GM18508 (cell line): ENCODE data around the gene KLHL28.
A peak's percentile ranks its signal among the peaks of the same experiment; 100 is the strongest.
"Not testable (repeated sequence)": the region's sequence is repeated elsewhere in the genome, so short reads cannot be mapped to it uniquely, and the experiment has no call there.

Experiments used
- ATAC-seq: cut with Tn5 transposase; IDR thresholded peaks from one replicate; pipeline ENCODE4 v1.9.1; 2021; ENCODE audit warnings: moderate number of reproducible peaks; ENCODE audit not compliant: insufficient read depth, unreplicated experiment

The KLHL28 gene

DNA sequence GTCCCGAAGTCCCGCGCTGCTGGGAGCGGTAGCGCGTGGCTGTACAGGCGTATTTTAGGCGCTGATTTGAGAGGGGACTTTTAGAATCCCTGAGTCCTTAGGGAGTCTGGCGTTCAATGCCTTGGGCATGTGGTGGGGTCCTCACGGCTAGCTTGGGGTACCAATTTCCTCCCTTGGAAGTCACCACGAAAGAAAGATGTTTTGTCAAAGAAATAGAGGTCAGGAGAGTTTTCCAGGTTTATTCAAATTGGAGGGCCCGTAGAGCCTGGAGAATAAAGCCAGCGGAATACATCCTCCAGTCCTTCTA lies 63.9 kb downstream of the KLHL28 start:
- ATAC-seq: peak; percentile 39

DNA sequence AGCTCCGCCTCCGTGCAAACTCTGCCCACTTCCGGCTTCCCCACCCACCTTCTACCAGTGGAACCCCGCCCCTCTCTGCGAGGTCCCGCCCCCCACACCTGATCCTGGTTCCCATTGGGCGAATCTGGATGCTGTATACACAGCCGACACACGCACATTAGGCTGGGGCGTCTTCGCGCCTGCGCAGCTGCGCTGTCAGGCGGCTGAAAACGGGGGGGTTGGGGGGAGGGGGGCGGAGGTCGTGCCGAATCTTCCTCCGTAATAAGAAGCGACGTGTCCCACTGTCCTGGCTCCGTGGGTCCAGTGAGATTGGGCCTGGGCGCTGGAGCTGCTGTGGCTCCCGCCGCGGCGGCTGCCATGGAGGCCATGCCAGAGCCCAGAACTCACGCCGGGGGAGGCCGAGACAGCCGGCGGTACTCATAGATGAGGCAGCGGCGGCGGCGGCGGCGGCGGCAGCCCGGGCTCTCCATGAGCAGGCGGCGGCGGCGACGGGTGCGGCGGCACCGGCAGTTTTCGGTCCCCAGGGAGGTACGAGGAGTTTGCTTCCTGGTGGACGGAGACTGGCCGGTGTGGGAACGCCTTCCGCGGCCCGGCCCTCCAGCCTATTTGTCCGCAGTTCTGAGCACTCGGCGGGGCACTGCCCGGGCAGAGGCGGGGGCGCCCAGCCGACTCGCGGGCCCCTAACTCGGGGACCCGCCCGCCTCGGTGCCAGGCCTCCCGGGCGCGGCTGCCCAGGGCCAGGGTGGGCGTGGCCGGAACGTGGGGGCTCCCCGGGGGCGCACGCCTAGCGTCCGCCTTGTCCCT lies 64.5 kb downstream of the KLHL28 start:
- ATAC-seq: peak; percentile 72

DNA sequence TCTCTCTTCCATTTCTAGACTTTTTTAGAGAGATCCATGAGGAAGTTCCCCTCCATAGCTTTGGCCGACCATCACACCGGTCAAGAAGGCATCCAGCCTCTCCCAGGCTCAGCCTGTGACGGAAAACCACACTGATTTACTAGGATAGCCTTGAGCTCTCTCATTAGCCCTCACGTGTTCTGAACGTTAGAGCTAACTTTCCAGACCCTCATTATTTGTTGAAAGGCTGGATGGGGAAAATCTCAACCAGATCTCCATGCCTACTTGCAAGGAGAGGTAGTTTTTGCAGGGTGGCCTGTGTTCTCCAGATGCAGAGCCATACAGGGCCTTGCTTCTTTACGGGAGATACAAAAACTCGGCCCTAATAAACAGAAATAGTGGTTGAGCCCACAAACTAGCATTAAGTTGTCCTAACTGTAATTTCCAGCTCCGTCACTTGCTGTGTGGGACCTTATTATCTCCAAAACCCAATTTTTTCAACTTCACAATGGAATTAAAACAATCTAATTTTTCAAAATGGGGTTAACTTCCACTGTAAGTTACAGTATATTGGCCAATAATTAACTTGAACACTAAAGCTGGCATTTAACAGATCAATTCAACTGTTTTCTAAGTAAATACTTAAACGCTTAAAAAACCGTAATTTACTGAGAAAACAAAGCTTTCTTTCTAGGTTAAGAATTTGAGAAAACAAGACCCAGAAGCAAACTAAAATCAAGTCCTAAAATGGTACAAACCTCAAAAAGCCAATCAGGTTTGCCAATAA lies 65.3 kb downstream of the KLHL28 start:
- peak; percentile 0 for ATAC-seq

DNA sequence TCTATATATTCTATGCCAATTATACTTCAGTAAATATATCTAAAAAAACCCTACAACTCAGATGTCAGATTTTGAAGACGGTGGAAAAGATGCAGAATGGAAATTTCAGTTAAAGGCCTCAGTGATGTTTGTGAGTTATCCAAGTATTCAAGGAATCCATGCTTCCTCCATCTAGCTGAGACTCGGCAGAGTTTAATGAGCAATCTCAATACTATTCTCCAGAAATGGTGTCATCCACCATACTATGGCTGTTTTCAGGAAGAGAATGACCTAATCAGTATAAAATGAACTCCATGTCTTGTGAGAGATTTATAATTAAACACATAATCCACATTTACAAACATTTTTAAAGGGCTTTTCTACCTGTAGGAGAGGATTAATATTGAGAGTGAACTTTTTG lies 66.0 kb downstream of the KLHL28 start:
- no peak for ATAC-seq

DNA sequence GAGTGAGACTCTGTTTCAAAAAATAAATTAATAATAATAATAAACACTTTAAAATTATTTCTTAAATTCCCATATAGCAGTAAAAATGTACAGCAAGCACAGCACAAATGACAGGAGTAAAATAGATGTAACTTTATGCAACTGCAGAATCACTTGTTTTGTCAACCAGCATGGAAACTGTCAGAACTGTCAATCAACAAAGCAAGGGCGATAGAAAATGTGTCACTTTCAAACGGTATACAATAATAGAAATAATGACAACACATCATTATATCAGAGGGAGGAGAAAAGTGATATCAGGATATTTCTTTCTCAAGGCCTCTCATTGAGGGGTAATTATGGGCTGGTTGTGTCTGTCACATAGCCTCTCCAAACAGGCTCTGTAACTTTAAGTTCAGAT lies 68.2 kb downstream of the KLHL28 start:
- no peak for ATAC-seq

DNA sequence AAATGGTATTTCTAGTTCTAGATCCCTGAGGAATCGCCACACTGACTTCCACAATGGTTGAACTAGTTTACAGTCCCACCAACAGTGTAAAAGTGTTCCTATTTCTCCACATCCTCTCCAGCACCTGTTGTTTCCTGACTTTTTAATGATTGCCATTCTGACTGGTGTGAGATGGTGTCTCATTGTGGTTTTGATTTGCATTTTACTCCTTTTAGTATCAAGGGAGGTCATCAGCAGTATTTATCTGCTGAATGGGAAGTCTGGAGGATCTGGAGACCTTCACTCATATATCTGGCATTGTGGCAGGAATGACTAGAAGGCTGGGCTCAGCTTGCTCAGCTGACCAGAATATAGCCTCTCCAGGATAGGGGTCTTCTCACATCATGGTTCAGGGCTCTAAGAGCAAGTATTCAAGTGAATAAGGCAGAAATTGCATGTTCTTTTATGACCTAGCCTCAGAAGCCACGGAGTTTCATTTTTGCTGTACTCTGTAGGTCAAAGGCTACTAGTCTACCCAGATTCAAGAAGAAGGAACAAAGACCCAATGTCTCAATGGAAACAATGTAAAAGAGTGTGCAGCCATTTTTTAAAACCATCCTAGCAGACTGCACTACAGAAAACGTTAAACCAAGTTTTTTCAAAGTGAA lies 69.9 kb downstream of the KLHL28 start:
- ATAC-seq: not testable (repeated sequence)

DNA sequence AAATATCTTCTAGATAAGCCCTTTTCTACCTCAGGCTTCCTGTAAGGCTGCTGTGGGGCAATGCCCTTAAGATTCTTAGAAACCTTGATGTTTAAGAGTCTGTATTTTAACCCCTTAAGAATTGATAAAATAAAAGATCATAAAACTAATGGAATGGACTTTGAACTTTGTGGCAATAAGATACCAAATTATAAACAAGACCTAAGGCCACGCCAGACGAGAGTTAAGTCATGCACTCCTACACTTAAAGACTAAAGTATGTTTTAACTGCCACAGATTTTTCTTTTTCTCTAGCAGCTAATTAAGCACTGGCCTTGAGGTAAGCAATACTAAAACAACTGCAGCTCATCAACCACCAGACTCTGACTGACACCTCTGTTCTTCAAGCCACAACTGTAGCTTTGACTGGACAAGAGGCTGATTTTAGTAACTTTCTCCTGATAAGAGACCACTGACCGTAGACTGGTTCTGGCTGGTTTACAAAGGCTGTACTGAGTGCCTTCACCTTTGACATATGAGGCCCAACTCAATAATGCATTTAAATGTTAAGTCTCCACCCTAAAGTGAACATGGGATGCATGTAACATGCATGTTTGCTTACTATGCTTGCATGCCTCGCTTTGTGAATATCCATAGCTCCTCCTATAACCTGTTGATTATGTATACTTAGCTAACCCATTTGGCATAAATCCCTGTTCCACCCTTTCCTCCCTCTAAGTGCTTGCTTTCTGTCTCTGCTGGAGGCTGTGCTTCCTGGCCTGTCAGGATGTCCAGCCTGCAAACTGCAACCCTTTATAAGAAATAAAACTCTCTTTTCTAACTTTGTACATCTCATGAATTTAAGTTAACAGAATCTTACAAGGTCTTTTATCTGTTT lies 71.9 kb downstream of the KLHL28 start:
- no peak for ATAC-seq

DNA sequence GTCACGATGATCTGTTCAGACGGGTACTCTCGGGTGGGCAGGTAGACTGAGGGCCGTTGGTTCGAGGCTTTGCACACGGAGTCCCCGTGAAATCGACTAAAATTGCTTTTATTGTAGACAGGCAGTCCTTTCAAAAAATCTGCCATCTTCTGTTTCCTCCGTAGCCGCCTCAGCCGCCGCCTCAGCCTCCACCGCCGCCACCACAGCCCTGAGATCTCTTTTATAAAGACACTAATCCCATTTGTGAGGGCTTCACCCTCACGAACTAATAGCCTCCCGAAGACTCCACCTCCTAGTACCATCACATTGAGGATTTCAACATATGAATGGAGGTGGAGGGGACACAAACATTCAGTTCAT lies 74.2 kb downstream of the KLHL28 start:
- no peak for ATAC-seq

DNA sequence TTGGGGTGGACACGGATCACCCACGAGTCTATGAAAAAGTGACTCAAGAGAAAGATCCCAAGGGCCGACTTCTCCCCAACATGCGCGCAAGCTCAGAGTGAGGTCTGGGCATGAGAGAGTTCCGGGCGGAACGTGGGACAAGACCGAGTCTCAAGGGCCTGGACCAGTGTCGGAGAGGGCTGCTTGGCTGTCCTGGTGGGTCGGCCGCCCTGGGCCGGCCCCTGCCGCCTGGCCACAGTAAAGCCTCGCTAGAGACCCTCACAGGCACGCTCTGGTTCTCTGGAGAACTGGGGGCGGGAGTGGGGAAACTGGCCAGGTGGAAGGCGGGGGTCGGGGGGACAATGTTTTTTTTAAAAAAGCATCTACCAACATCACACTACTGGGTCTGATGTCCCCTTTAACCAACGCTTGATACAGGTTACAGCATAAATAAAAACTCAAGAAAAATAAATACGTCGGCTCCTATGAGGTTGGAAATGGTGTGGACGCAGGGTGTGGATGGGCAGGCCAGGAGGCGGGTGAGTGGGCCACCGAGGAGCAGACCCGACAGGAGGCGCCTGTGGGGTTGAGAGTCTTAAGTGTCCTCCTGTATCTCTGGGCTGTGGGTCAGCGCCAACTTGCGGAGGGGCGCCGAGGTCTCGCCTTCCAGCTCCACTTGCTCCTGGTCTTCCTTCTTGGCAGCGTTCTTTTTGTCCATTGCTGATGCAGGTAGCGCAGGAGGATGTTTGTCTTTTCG lies 74.7 kb downstream of the KLHL28 start:
- ATAC-seq: no peak

DNA sequence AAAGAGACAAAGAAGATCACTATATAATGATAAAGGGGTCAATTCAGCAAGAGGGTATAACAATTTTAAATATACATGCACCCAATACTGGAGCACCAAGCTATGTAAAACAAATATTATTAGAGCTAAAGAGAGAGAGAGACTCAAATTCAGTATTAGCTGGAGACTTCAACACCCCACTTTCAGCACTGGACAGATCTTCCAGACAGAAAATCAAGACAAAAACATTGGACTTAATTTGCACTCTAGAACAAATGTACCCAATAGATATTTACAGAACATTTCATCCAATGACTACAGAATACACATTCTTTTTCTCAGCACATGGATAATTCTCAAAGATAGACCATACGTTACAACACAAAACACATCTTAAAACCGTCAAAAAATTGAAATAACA lies 81.0 kb downstream of the KLHL28 start:
- no peak for ATAC-seq
